Measurements from ENCODE around the gene PCDH9.

The PCDH9 gene

DNA sequence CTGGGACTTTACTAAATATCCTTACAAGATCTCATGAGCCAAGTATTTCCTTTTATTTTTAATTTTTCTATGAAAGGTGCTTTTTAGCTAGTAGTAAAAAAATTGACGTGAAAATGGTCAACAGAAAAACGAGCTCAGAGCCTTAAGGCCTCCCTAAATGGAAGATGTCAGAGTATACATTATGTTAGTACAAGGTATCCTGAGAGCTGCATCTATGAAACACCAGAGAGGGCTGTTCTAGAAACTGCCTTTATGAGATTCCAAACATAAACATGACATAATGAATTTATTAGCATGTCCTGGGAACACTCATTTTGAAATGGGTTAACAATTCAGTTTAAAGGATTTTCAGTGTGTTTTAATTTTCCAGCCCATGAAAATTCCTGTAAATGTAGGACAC is 146.6 kb downstream of the PCDH9 start:
- Histone ChIP-seq H3K4me2 (no peak overlapping the region), H3K4me3 (no peak overlapping the region), H3K9ac (no peak overlapping the region), H3K27ac (no peak overlapping the region), H3K36me3 (no peaks in the 10 kb centered on the region), H3K9me3 (no peaks in the 10 kb centered on the region), H4K20me1 (no peaks in the 10 kb centered on the region), H3K4me1 (no peaks in the 10 kb centered on the region), H3K27me3 (no peaks in the 10 kb centered on the region)
- no peak for TF ChIP-seq Cebpa-rat (IDR thresholded peaks at IDR 0.05)

DNA sequence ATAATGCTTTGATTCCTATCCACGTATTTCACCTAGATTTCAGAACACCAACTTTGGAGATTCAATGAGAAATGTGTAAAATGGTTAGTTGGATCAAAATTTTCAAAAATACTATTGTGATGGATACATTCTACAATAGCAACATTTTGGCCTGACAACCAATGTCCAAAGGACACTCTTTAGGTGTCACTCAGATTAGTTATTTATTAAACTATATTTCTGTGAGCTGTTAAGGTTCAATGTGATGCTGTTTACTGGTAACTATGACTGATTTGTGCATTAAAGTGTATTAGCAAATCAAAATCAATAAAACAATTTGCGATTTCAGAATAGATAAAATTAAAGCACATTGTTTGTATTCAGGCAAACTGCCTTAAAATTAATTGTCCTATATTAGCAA is 149.8 kb downstream of the PCDH9 start:
- no peak overlapping the region for H3K4me2 ChIP-seq
- no peaks in the 10 kb centered on the region for H3K27me3 ChIP-seq
- no peaks in the 10 kb centered on the region for H3K9me3 ChIP-seq
- no peaks in the 10 kb centered on the region for H3K36me3 ChIP-seq
- no peak overlapping the region for H3K27ac ChIP-seq
- H4K20me1 ChIP-seq = no peaks in the 10 kb centered on the region
- no peak overlapping the region for H3K9ac ChIP-seq
- peaks cover 12% of the 10 kb centered on the region for H3K4me1 ChIP-seq
- H3K4me3 ChIP-seq = no peak overlapping the region
- no peak for TF ChIP-seq Cebpa-rat (IDR thresholded peaks at IDR 0.05)

DNA sequence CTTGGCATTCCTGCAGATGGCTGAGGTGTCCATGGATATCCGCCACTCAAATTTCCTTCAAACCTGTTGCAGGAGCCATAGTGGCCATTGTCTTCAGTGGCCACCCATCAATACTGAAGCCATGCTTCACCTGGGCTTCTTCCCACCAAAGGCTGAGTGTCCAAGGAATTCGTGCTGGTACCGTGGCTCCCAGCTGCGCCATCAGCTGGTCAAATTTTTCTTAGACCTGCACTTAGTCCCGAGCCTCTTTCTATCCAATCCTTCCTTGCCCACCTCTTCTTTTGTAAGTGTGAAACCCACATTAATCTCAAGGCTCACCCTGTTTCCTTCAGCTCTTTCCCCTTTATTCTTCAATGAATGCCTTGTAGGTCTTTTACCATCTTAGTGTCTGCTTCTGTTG is 152.1 kb downstream of the PCDH9 start:
- no peaks in the 10 kb centered on the region for H3K27me3 ChIP-seq
- H3K4me1 ChIP-seq = peaks cover 25% of the 10 kb centered on the region
- H3K27ac ChIP-seq = no peak overlapping the region
- no peaks in the 10 kb centered on the region for H3K9me3 ChIP-seq
- H3K36me3 ChIP-seq = no peaks in the 10 kb centered on the region
- no peak overlapping the region for H3K4me2 ChIP-seq
- no peak overlapping the region for H3K9ac ChIP-seq
- H4K20me1 ChIP-seq = no peaks in the 10 kb centered on the region
- no peak for TF ChIP-seq Cebpa-rat (IDR thresholded peaks at IDR 0.05)
- no peak overlapping the region for H3K4me3 ChIP-seq

DNA sequence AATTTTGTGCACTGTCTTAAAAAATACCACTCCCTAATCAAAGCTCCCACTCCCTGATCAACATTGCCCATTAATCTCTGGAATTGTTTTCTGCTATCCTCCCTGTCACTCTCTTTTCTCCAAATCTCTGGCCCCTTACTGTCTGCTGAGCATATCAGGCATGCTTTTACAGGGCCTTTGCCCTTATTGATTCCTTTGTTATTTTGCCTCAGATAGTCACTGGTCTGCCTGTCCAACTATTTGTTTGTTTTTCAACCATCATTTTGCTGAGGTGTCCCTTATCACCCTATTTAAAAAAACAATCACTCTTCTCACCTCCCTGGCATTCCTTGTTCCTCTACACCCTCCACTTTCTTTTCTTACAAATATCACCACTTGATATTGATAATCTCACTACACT is 153.0 kb downstream of the PCDH9 start:
- H3K27ac ChIP-seq = no peak overlapping the region
- TF ChIP-seq Cebpa-rat (IDR thresholded peaks at IDR 0.05) = no peak
- H3K4me2 ChIP-seq = no peak overlapping the region
- H3K27me3 ChIP-seq = no peaks in the 10 kb centered on the region
- H3K4me3 ChIP-seq = no peak overlapping the region
- H4K20me1 ChIP-seq = no peaks in the 10 kb centered on the region
- peaks cover 29% of the 10 kb centered on the region for H3K4me1 ChIP-seq
- H3K9me3 ChIP-seq = no peaks in the 10 kb centered on the region
- H3K9ac ChIP-seq = no peak overlapping the region
- no peaks in the 10 kb centered on the region for H3K36me3 ChIP-seq

DNA sequence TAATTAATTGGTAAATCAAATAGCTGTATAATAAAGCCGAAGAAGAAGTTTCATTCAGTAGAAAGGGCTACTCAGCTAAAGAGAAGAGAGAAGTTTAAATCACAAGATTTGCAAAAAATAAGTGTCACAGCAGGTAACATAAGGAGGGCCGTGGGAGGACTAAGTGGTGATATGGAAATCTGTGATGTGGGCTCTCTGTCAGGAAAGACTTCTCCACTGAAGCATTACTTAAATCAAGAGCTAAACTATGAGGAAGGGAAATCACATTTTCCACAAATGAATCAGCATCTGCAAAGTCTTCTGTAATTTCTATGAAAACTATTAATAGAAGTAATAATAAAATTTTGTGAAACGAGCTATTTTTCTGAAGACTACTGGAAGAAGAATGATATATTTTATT is 153.8 kb downstream of the PCDH9 start:
- Histone ChIP-seq H3K4me1 (peaks cover 33% of the 10 kb centered on the region), H4K20me1 (no peaks in the 10 kb centered on the region), H3K9me3 (no peaks in the 10 kb centered on the region), H3K36me3 (no peaks in the 10 kb centered on the region), H3K4me3 (no peak overlapping the region), H3K4me2 (peak overlapping the region; percentile 14; the same call in 1 of the 2 replicates), H3K9ac (no peak overlapping the region), H3K27ac (no peak overlapping the region), H3K27me3 (no peaks in the 10 kb centered on the region)
- TF ChIP-seq Cebpa-rat (IDR thresholded peaks at IDR 0.05) = no peak

DNA sequence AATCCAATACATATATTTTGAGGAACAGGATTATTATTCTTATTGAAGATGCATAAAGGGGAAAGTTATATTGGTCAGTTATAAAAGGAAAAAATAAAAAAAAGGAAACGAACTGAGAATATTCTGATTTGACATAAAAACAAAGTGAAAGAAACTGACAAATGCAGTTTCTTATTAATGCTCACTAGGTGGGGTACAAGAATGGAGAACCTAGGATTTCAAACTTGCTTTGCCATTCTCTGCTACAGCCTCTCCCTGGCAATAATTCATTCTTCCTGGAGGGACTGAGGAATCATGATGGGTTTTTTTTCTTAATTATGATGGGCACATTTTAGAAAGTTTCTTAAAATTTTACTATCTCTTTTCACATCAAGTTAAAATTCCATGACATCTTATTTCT is 154.9 kb downstream of the PCDH9 start:
- no peaks in the 10 kb centered on the region for H3K27me3 ChIP-seq
- H3K9me3 ChIP-seq = no peaks in the 10 kb centered on the region
- H3K4me2 ChIP-seq = peak overlapping the region; percentile 43
- H3K27ac ChIP-seq = no peak overlapping the region
- no peak for TF ChIP-seq Cebpa-rat (IDR thresholded peaks at IDR 0.05)
- H4K20me1 ChIP-seq = no peaks in the 10 kb centered on the region
- H3K9ac ChIP-seq = no peak overlapping the region
- H3K4me1 ChIP-seq = peaks cover 33% of the 10 kb centered on the region
- no peak overlapping the region for H3K4me3 ChIP-seq
- no peaks in the 10 kb centered on the region for H3K36me3 ChIP-seq

DNA sequence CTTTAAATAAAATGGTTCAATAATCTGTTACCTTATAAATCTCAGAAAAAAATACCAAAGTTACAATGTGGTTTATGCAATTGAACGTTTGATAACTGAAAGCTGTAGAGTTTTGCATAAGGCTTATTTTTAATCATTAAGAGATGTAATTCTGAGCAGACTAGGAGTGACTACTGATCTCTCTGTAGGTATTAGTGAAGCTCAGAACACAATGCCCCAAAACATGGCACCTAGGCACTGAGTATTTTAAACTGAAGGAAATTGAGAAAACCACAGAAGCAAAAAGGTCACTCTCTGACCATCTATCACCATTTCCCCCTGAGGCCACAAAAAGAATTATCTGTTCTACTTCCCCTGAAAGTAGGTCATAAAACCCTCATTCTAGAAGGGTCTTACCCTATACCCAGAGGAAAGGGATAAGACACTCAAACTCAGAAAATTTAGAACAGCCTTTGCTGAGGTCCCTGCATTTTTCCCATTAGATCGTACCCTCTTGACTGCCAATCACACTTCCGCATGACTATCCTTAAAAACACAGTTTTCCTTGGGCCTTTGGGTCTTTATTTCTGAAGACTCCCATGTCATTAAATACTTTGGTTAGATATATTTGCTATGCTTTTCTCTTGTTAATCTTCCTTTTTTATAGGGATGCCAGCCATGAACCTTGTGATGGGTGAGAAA is 158.1 kb downstream of the PCDH9 start:
- H3K4me3 ChIP-seq = no peak overlapping the region
- no peak overlapping the region for H3K9ac ChIP-seq
- H3K4me1 ChIP-seq = peaks cover 33% of the 10 kb centered on the region
- no peak overlapping the region for H3K27ac ChIP-seq
- no peaks in the 10 kb centered on the region for H3K9me3 ChIP-seq
- no peaks in the 10 kb centered on the region for H4K20me1 ChIP-seq
- no peak for TF ChIP-seq Cebpa-rat (IDR thresholded peaks at IDR 0.05)
- H3K27me3 ChIP-seq = no peaks in the 10 kb centered on the region
- H3K36me3 ChIP-seq = no peaks in the 10 kb centered on the region
- H3K4me2 ChIP-seq = peak overlapping the region; percentile 37; the same call in 1 of the 2 replicates

DNA sequence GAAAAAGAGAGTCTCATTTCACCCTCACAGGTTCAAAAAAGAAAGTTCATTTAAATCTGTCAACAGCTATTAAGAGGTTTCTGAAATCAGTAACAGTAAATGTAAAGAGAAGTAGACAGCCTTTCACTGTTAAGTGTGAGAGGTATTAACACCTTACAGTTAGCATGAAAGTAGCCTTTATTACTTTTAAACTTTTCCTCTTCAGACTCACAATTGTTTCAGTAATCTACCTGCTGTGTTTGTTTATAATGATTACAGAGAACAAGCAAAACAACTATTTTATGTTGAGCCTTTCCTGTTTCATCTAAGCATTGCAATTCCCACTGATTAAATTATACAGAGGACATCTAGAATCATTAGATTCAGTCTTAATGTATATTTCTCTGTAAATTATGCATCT is 159.8 kb downstream of the PCDH9 start:
- Histone ChIP-seq H4K20me1 (no peaks in the 10 kb centered on the region), H3K4me3 (no peak overlapping the region), H3K9me3 (no peaks in the 10 kb centered on the region), H3K4me2 (no peak overlapping the region), H3K9ac (no peak overlapping the region), H3K36me3 (no peaks in the 10 kb centered on the region), H3K4me1 (peaks cover 21% of the 10 kb centered on the region), H3K27ac (no peak overlapping the region), H3K27me3 (no peaks in the 10 kb centered on the region)
- TF ChIP-seq Cebpa-rat (IDR thresholded peaks at IDR 0.05) = no peak

DNA sequence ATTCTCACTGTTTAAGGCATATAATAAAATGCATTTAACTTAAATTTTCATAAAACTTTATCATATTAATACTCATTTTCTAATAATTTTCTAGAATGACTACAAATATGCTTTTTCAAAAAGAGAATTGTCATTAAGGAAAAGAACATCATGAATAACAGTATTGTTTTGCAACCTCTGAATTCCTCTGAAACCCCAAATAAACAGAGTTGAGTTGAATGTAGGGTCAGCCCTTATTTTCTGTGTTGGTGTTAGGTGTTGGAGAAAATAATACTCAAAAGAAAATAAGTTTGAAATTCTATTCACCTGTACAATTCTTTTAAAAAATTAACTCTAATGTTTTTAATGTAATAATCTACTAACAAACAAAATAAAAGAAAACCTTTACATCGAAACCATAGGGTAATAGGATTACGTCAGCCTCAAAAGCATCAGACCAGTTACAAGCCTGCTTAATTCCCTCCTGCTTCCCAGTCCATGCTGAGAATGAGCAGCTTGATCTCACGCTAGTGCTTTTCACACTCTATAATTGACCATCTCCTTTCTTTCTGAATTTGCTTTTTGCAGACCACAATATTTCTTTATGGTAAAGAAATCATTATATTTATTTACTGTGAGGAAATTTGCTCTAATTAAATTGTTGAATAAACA is 160.9 kb downstream of the PCDH9 start:
- Histone ChIP-seq H3K27me3 (no peaks in the 10 kb centered on the region), H4K20me1 (no peaks in the 10 kb centered on the region), H3K9ac (no peak overlapping the region), H3K4me3 (no peak overlapping the region), H3K27ac (no peak overlapping the region), H3K36me3 (no peaks in the 10 kb centered on the region), H3K9me3 (no peaks in the 10 kb centered on the region), H3K4me1 (peaks cover 10% of the 10 kb centered on the region), H3K4me2 (no peak overlapping the region)
- no peak for TF ChIP-seq Cebpa-rat (IDR thresholded peaks at IDR 0.05)

DNA sequence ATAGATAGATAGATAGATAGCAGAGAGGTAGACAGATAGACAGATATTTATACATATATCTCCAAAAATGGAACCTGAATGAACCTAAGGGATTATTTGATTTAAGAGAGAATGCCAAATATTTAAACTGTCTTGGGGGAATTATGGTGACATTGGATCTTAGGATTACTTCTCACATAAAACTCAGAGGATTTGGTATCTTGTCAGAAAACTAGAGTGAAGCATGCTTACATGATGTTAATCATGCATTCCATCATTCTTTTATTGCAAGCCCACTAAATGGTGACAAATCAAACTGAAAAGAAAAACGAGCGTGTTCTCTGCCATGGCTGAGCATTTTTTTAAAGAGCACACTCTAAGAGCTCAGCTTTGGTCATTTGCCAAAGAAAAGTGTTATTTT is 165.2 kb downstream of the PCDH9 start:
- Histone ChIP-seq H3K36me3 (no peaks in the 10 kb centered on the region), H3K4me3 (no peak overlapping the region), H3K4me2 (no peak overlapping the region), H3K27ac (no peak overlapping the region), H3K9ac (no peak overlapping the region), H3K9me3 (no peaks in the 10 kb centered on the region), H3K27me3 (no peaks in the 10 kb centered on the region), H3K4me1 (peaks cover 6% of the 10 kb centered on the region; the same call in 1 of the 2 replicates), H4K20me1 (no peaks in the 10 kb centered on the region)
- TF ChIP-seq Cebpa-rat (IDR thresholded peaks at IDR 0.05) = no peak

All from BLaER1 (cell line).